H1 (cell line): ENCODE measurements around the gene SHANK2. TPM values are rescaled to one million over a fixed set of nuclear protein-coding genes. Genes with fewer than 3 reads are reported as not detected.

Source experiments
- CTCF ChIA-PET: fragments of 300-600 bp; sonication (Branson Sonifier 250); formaldehyde crosslinking; loops from one replicate; lab custom pipeline; 2021; ENCODE audit not compliant: partially characterized antibody; lab: Charles Lee
- POLR2A ChIA-PET: fragments of 300-600 bp; sonication (Branson Sonifier 250); formaldehyde crosslinking; loops from one replicate; lab custom pipeline; 2021; ENCODE audit warnings: inconsistent platforms; ENCODE audit not compliant: partially characterized antibody; lab: Charles Lee
- DNase-seq, 2 experiments: peaks; one replicate each; pipeline versions ENCODE4 v3.0.0 to v3.0.0-alpha.2; 2010 to 2022; ENCODE audit warnings: low spot score in 2 of 2, low read depth in 1 of 2, mixed read lengths in 1 of 2
- FAIRE-seq: peaks from 2 replicates; lab custom pipeline; 2011; peaks lifted over from hg19 to GRCh38; lab: Jason Lieb, UNC
- H2AFZ ChIP-seq: 2 replicates; pipeline ENCODE4 v1.8.1; 2012; ENCODE audit warnings: low read length, inconsistent platforms
- H2AK5ac ChIP-seq: 2 replicates; pipeline ENCODE4 v1.6.1; 2013; ENCODE audit warnings: low read depth, low read length
- H2BK120ac ChIP-seq: replicated peaks from 2 replicates; pipeline ENCODE3; 2013; ENCODE audit warnings: low read depth, low read length, inconsistent platforms
- H2BK12ac ChIP-seq: 2 replicates; pipeline ENCODE4 v1.6.1; 2013; ENCODE audit warnings: low read depth, low read length
- H2BK15ac ChIP-seq: 2 replicates; pipeline ENCODE4 v1.6.1; 2013; ENCODE audit warnings: low read length
- H2BK20ac ChIP-seq: 2 replicates; pipeline ENCODE4 v1.6.1; 2013; ENCODE audit warnings: low read length
- H2BK5ac ChIP-seq: 2 replicates; pipeline ENCODE4 v1.6.1; 2013; ENCODE audit warnings: low read depth, low read length
- H3K14ac ChIP-seq: 2 replicates; pipeline ENCODE4 v1.6.1; 2013; ENCODE audit warnings: inconsistent platforms; ENCODE audit not compliant: insufficient read length
- H3K18ac ChIP-seq: 2 replicates; pipeline ENCODE4 v1.6.1; 2013; ENCODE audit warnings: low read length; ENCODE audit errors: extremely low read depth
- H3K23ac ChIP-seq: 2 replicates; pipeline ENCODE4 v1.6.1; 2013; ENCODE audit warnings: inconsistent platforms; ENCODE audit not compliant: insufficient read length
- H3K23me2 ChIP-seq: 2 replicates; pipeline ENCODE4 v1.6.1; 2013; ENCODE audit warnings: low read depth, low read length
- H3K27ac ChIP-seq: 2 replicates; pipeline ENCODE4 v1.6.1; 2011; ENCODE audit warnings: low read depth, low read length, inconsistent platforms
- H3K27me3 ChIP-seq, 4 experiments: replicated peaks in 1 of 4; 1 replicate in 1 of 4; 2 replicates in 3 of 4; pipeline versions ENCODE4 v1.6.1 to v1.8.1; 2011 to 2013; ENCODE audit warnings: low read length in 3 of 4, mild to moderate bottlenecking in 3 of 4, inconsistent platforms in 2 of 4, mixed read lengths in 2 of 4, moderate library complexity in 1 of 4; ENCODE audit not compliant: control insufficient read depth in 3 of 4, insufficient read depth in 3 of 4; ENCODE audit errors: extremely low read depth in 1 of 4
- H3K36me3 ChIP-seq, 4 experiments: 2 replicates each; pipeline versions ENCODE4 v1.6.1 to v1.8.1; 2011 to 2013; ENCODE audit warnings: mild to moderate bottlenecking in 4 of 4, low read length in 3 of 4, moderate library complexity in 2 of 4, control low read depth in 1 of 4, inconsistent platforms in 1 of 4; ENCODE audit not compliant: insufficient read depth in 4 of 4, control insufficient read depth in 2 of 4
- H3K4ac ChIP-seq: replicated peaks from 2 replicates; pipeline ENCODE3; 2013; ENCODE audit warnings: low read length, low read depth, mixed read lengths, inconsistent platforms; ENCODE audit not compliant: insufficient read length
- H3K4me1 ChIP-seq, 4 experiments: replicated peaks in 1 of 4; 1 replicate in 1 of 4; 2 replicates in 3 of 4; pipeline versions ENCODE4 v1.6.1 to v1.8.1; 2011 to 2013; ENCODE audit warnings: low read length in 3 of 4, inconsistent platforms in 2 of 4, mixed read lengths in 1 of 4; ENCODE audit not compliant: insufficient read depth in 4 of 4, control insufficient read depth in 3 of 4
- H3K4me2 ChIP-seq, 2 experiments: 2 replicates each; pipeline versions ENCODE4 v1.6.1 to v1.8.1; 2011 to 2013; ENCODE audit warnings: low read depth in 2 of 2, low read length in 2 of 2, control low read depth in 1 of 2, inconsistent platforms in 1 of 2, mild to moderate bottlenecking in 1 of 2; ENCODE audit not compliant: insufficient read depth in 1 of 2
- H3K4me3 ChIP-seq, 4 experiments: fragments of 200-600, 300-600 bp in 1 of 4; sonication (generic), shearing (Covaris generic), sonication (Bioruptor Twin) in 1 of 4; 2 replicates each; pipeline versions ENCODE4 v1.5.1 to v1.8.1; 2011 to 2016; ENCODE audit warnings: low read length in 4 of 4, low read depth in 3 of 4, control low read depth in 2 of 4, inconsistent platforms in 2 of 4, mild to moderate bottlenecking in 2 of 4, mixed read lengths in 1 of 4, moderate library complexity in 1 of 4; ENCODE audit not compliant: insufficient read depth in 2 of 4; ENCODE audit errors: extremely low read depth in 1 of 4
- H3K56ac ChIP-seq: replicated peaks from 2 replicates; pipeline ENCODE3; 2013; ENCODE audit warnings: low read depth, mild to moderate bottlenecking, mixed read lengths, low read length, inconsistent platforms; ENCODE audit not compliant: insufficient read length
- H3K79me1 ChIP-seq: 2 replicates; pipeline ENCODE4 v1.6.1; 2013; ENCODE audit warnings: low read depth, low read length, control low read depth
- H3K79me2 ChIP-seq, 2 experiments: 2 replicates each; pipeline versions ENCODE4 v1.6.1 to v1.8.1; 2012 to 2013; ENCODE audit warnings: low read length in 2 of 2, mild to moderate bottlenecking in 2 of 2, inconsistent platforms in 1 of 2; ENCODE audit not compliant: insufficient read depth in 2 of 2, control insufficient read depth in 1 of 2
- H3K9ac ChIP-seq, 4 experiments: replicated peaks in 1 of 4; 1 replicate in 1 of 4; 2 replicates in 3 of 4; pipeline versions ENCODE4 v1.6.1 to v1.8.1; 2011 to 2013; ENCODE audit warnings: low read depth in 3 of 4, low read length in 3 of 4, control low read depth in 2 of 4, mild to moderate bottlenecking in 2 of 4, moderate library complexity in 2 of 4, inconsistent platforms in 1 of 4; ENCODE audit errors: extremely low read depth in 1 of 4
- H3K9me3 ChIP-seq, 2 experiments: 2 replicates each; pipeline versions ENCODE4 v1.6.1 to v1.8.1; 2012 to 2013; ENCODE audit warnings: mild to moderate bottlenecking in 2 of 2, moderate library complexity in 2 of 2, control low read depth in 1 of 2, inconsistent platforms in 1 of 2, low read depth in 1 of 2, low read length in 1 of 2, mixed read lengths in 1 of 2; ENCODE audit not compliant: insufficient read depth in 2 of 2
- H4K20me1 ChIP-seq, 2 experiments: replicated peaks in 1 of 2; 2 replicates each; pipeline versions ENCODE3 to v1.8.1; 2011 to 2013; ENCODE audit warnings: inconsistent platforms in 2 of 2, low read length in 2 of 2, mild to moderate bottlenecking in 1 of 2; ENCODE audit not compliant: insufficient read depth in 2 of 2, control insufficient read depth in 1 of 2
- H4K5ac ChIP-seq: 2 replicates; pipeline ENCODE4 v1.6.1; 2013; ENCODE audit warnings: low read length, low read depth, mixed read lengths, inconsistent platforms; ENCODE audit not compliant: insufficient read length
- H4K8ac ChIP-seq: 2 replicates; pipeline ENCODE4 v1.8.0; 2013; ENCODE audit warnings: mild to moderate bottlenecking, moderate library complexity, low read length, inconsistent platforms; ENCODE audit not compliant: insufficient read depth; ENCODE audit errors: extremely low read depth
- H4K91ac ChIP-seq: replicated peaks from 2 replicates; pipeline ENCODE3; 2013; ENCODE audit warnings: low read length, mixed read lengths, inconsistent platforms; ENCODE audit not compliant: insufficient read length
- CBX8 ChIP-seq: fragments of 300-800, 300-1000 bp; sonication (generic); IDR thresholded peaks from 2 replicates; pipeline ENCODE4 v1.7.1; 2016; ENCODE audit warnings: low read depth, low read length, borderline replicate concordance
- GTF2F1 ChIP-seq: IDR thresholded peaks from 2 replicates; pipeline ENCODE4 v1.6.1; 2012; ENCODE audit warnings: low read depth, low read length, improper control_type of control experiment, borderline replicate concordance
- KDM5A ChIP-seq: fragments of 200-600 bp; IDR thresholded peaks from 2 replicates; pipeline ENCODE4 v1.7.1; 2012; ENCODE audit warnings: mild to moderate bottlenecking, low read length, inconsistent platforms, mixed read lengths
- POLR2A ChIP-seq, 2 experiments: IDR thresholded peaks; 1 replicate in 1 of 2; 2 replicates in 1 of 2; pipeline ENCODE4 v1.6.1; 2011; ENCODE audit warnings: low read depth in 2 of 2, low read length in 2 of 2, mild to moderate bottlenecking in 2 of 2; ENCODE audit errors: control extremely low read depth in 1 of 2
- POLR2AphosphoS5 ChIP-seq: IDR thresholded peaks from 2 replicates; pipeline ENCODE4 v1.6.1; 2011; ENCODE audit warnings: low read depth, low read length
- RAD21 ChIP-seq, 2 experiments: IDR thresholded peaks in 1 of 2; conservative IDR thresholded peaks in 1 of 2; 2 replicates each; pipeline ENCODE4 v1.6.1; 2011; ENCODE audit warnings: low read depth in 2 of 2, low read length in 2 of 2, improper control_type of control experiment in 1 of 2, inconsistent platforms in 1 of 2, mild to moderate bottlenecking in 1 of 2, moderate library complexity in 1 of 2
- RFX5 ChIP-seq: IDR thresholded peaks from 2 replicates; pipeline ENCODE4 v1.6.1; 2011; ENCODE audit warnings: low read depth, low read length, improper control_type of control experiment, borderline replicate concordance
- RNF2 ChIP-seq: fragments of 200-900, 300-1000 bp; sonication (generic); IDR thresholded peaks from 2 replicates; pipeline ENCODE4 v1.7.1; 2016; ENCODE audit warnings: borderline replicate concordance, low read depth, mild to moderate bottlenecking, antibody characterized with exemption, low read length; ENCODE audit not compliant: poor library complexity, severe bottlenecking; ENCODE audit errors: missing control alignments
- SIRT6 ChIP-seq: IDR thresholded peaks from one replicate; pipeline ENCODE4 v1.7.1; 2012; ENCODE audit warnings: low read length, inconsistent platforms
- SRF ChIP-seq: IDR thresholded peaks from 2 replicates; pipeline ENCODE4 v1.6.1; 2011; ENCODE audit warnings: mild to moderate bottlenecking, low read depth, low read length, moderate library complexity
- TEAD4 ChIP-seq: IDR thresholded peaks from 2 replicates; pipeline ENCODE4 v1.6.1; 2012; ENCODE audit warnings: low read depth, low read length, inconsistent platforms, mixed read lengths
- YY1 ChIP-seq: IDR thresholded peaks from 2 replicates; pipeline ENCODE4 v1.6.1; 2011; ENCODE audit warnings: low read depth, mild to moderate bottlenecking, low read length
- WGBS, 2 experiments: shearing (Covaris generic) in 1 of 2; methylation state at CpG; one replicate each; pipeline versions ENCODE4 v1.1.6 to v1.1.7; 2013 to 2015; ENCODE audit warnings: low lambda C conversion rate in 2 of 2, mixed read lengths in 2 of 2, inconsistent platforms in 1 of 2, low coverage in 1 of 2, missing lambda C conversion rate in 1 of 2; ENCODE audit not compliant: insufficient replicate concordance in 2 of 2, insufficient coverage in 1 of 2, insufficient read length in 1 of 2; ENCODE audit errors: extremely low coverage in 1 of 2, missing lambda C conversion rate in 1 of 2; 5-methylcytosine and 5-hydroxymethylcytosine counted together
- polyA plus RNA-seq, 7 experiments: library from polyadenylated mRNA; depleted of rRNA in 3 of 7; stranded (reverse) in 5 of 7; unstranded in 2 of 7; fragments of >200 nt in 5 of 7; fragments of 200-250 nt in 2 of 7; gene quantifications; 1 replicate in 5 of 7; 2 replicates in 1 of 7; 4 replicates in 1 of 7; pipeline versions ENCODE4 v1.2.1 to v1.2.3, GENCODE V29; 2011 to 2013; ENCODE audit warnings: missing spikeins in 2 of 7, mixed read lengths in 2 of 7
- total RNA-seq: library from RNA; stranded (reverse); fragmentation: NEBNext Ultra II Directional; extraction: Animal tissue kit (Norgen Biotek cat#: 25700); gene quantifications from 2 replicates; pipeline ENCODE4 v1.2.1, GENCODE V29; 2021

Gene SHANK2
- total and polyA plus RNA-seq, 2 of the 8 experiments (the other 6 are each of a cell fraction or from before 2014, with no cell fraction given) = 10.1 to 54.2 TPM

DNA sequence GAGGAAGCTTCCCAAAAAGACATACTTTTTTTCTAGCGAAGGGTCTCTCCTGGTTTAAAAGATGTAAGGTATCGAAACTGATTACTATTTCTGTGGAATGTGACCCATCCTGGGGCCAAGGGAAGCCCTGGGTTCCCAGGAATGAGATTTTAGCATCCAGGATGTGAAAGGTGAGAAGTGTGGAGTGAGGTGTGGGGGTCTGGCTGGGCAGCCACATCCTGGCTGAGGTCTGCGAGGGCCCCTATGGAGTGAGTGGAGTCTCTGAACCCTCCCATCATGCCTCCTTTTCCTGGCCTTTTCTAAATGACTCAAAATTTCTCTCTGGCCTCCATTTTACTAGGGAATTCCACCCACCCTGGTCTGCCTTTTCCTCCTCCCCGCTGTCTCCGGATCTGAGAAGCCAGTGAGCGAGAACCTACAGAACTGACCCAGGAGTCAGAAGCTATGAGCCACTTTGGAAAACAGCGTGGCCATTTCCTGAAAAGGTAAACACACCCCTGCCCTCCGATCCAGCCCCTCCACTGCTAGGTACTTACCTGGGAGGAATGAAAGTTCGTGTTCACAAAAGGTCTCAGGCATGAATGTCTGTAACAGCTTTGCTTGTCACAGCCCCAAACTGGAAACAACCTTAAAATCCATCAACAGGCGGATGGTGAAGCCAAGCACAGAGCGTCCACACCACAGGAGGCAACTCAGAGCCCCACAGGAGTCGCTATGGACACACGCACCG is 27.7 kb upstream of the SHANK2 start:
- POLR2A ChIA-PET = interaction anchor here (0.8 to 0.9 kb wide), 2 partner anchors 17 to 183 kb away, joined by 3 read pairs; no protein-coding TSS in a partner anchor
- Histone ChIP-seq H3K27ac (no peak overlapping the region), H4K20me1 (no peaks in the 10 kb centered on the region)
- TF ChIP-seq KDM5A (no peak), YY1 (no peak), CBX8 (no peak), RNF2 (no peak), TEAD4 (no peak), SIRT6 (no peak), GTF2F1 (no peak), SRF (no peak), RAD21 (IDR thresholded peaks at IDR 0.05 in 1 of 2, conservative IDR thresholded peaks at IDR 0.05 in 1 of 2; ENCODE audit: low read depth in 2 of 2, low read length in 2 of 2) (no peak), POLR2A (IDR thresholded peaks at IDR 0.05; ENCODE audit: control extremely low read depth in 1 of 2, low read depth in 2 of 2, low read length in 2 of 2) (no peak), RFX5 (no peak), POLR2AphosphoS5 (no peak)

More for the DNA sequence above, 27.7 kb upstream of the SHANK2 start:
- no peak overlapping the region for H3K4me3 ChIP-seq
- H3K27me3 ChIP-seq = no peaks in the 10 kb centered on the region; a peak in 1 of 7 replicates
- CTCF ChIA-PET = interaction anchor here (1.0 kb wide), 1 partner anchor 160 kb away, joined by 3 read pairs; no protein-coding TSS in a partner anchor
- no peak overlapping the region; the same call in 1 of the 2 replicates for H2BK5ac ChIP-seq
- peak overlapping the region; percentile 90; the same call in 1 of the 2 replicates for H2BK12ac ChIP-seq
- H3K23ac ChIP-seq = no peak overlapping the region
- H3K79me1 ChIP-seq = no peaks in the 10 kb centered on the region
- no peak overlapping the region for H3K4me2 ChIP-seq
- H2BK20ac ChIP-seq = peak overlapping the region; percentile 72; the same call in 1 of the 2 replicates
- H4K91ac ChIP-seq = peak overlapping the region; percentile 33
- no peak overlapping the region for H4K5ac ChIP-seq
- H3K9ac ChIP-seq = no peak overlapping the region; a peak in 1 of 7 replicates
- H3K9me3 ChIP-seq = no peaks in the 10 kb centered on the region
- H3K23me2 ChIP-seq = no peaks in the 10 kb centered on the region
- H3K79me2 ChIP-seq = no peaks in the 10 kb centered on the region
- H3K4me1 ChIP-seq = no peaks in the 10 kb centered on the region; a peak in 1 of 7 replicates
- H4K8ac ChIP-seq = peak overlapping the region; percentile 45; the same call in 1 of the 2 replicates
- no peak overlapping the region for H2BK120ac ChIP-seq
- WGBS, 2 experiments = 87% methylated on average over 14 of the region's 14 CpGs; no CpG with 5 or more reads in 1 of the 2 experiments
- peak overlapping the region; percentile 28 for H2AFZ ChIP-seq
- FAIRE-seq = no peak
- H3K4ac ChIP-seq = no peak overlapping the region
- no peak overlapping the region for H3K56ac ChIP-seq
- H3K18ac ChIP-seq = peak overlapping the region; percentile 48; the same call in 1 of the 2 replicates
- H2AK5ac ChIP-seq = no peak overlapping the region
- 0 out of 2 replicates have a peak overlapping the region, but pooled peaks have one; percentile 81 for H2BK15ac ChIP-seq
- no peaks in the 10 kb centered on the region for H3K36me3 ChIP-seq
- no peak for DNase-seq
- no peak overlapping the region for H3K14ac ChIP-seq
